ENCODE measurements around the gene WDR7.

Gene WDR7

GRCh38 chr18:57043241-57043640 lies 392.1 kb downstream of the WDR7 start:
- Histone ChIP-seq H3K36me3 (replicated peaks; ENCODE audit: low read depth, low read length) (peaks cover 3% of the 10 kb centered on the region), H3K9me3 (ENCODE audit: insufficient read depth, low read length) (no peaks in the 10 kb centered on the region), H2AFZ (ENCODE audit: low read depth, low read length) (no peak overlapping the region), H3K27ac (ENCODE audit: low read length) (no peak overlapping the region), H3K79me2 (ENCODE audit: low read length) (no peaks in the 10 kb centered on the region), H3K4me2 (ENCODE audit: low read length) (no peak overlapping the region), H4K20me1 (ENCODE audit: insufficient read depth, low read length) (no peaks in the 10 kb centered on the region), H3K27me3 (ENCODE audit: low read depth, low read length) (no peaks in the 10 kb centered on the region), H3K4me3 (ENCODE audit: low read length) (no peak overlapping the region), H3K9ac (ENCODE audit: low read length) (no peak overlapping the region), H3K4me1 (ENCODE audit: low read length) (peaks cover 5% of the 10 kb centered on the region; the same call in 1 of the 2 replicates)
- TF ChIP-seq CTCF (IDR thresholded peaks at IDR 0.05; ENCODE audit: low read depth, low read length), result no peak
- no peak for TF ChIP-seq EZH2phosphoT487 (IDR thresholded peaks at IDR 0.05; ENCODE audit: low read depth)

GRCh38 chr18:57048351-57048750 lies 397.2 kb downstream of the WDR7 start:
- Histone ChIP-seq H3K79me2 (ENCODE audit: low read length) (no peaks in the 10 kb centered on the region), H3K9me3 (ENCODE audit: insufficient read depth, low read length) (no peaks in the 10 kb centered on the region), H3K4me1 (ENCODE audit: low read length) (peaks cover 40% of the 10 kb centered on the region), H3K4me3 (ENCODE audit: low read length) (no peak overlapping the region), H3K27me3 (ENCODE audit: low read depth, low read length) (no peaks in the 10 kb centered on the region), H3K4me2 (ENCODE audit: low read length) (no peak overlapping the region), H3K36me3 (replicated peaks; ENCODE audit: low read depth, low read length) (peaks cover 3% of the 10 kb centered on the region), H4K20me1 (ENCODE audit: insufficient read depth, low read length) (no peaks in the 10 kb centered on the region), H3K9ac (ENCODE audit: low read length) (no peak overlapping the region), H2AFZ (ENCODE audit: low read depth, low read length) (no peak overlapping the region), H3K27ac (ENCODE audit: low read length) (no peak overlapping the region)
- TF ChIP-seq CTCF (IDR thresholded peaks at IDR 0.05; ENCODE audit: low read depth, low read length) (no peak), EZH2phosphoT487 (IDR thresholded peaks at IDR 0.05; ENCODE audit: low read depth) (no peak)

- Histone ChIP-seq H3K4me1 (ENCODE audit: low read length) (peaks cover 45% of the 10 kb centered on the region), H3K79me2 (ENCODE audit: low read length) (no peaks in the 10 kb centered on the region), H3K9ac (ENCODE audit: low read length) (no peak overlapping the region), H3K4me2 (ENCODE audit: low read length) (no peak overlapping the region), H3K36me3 (replicated peaks; ENCODE audit: low read depth, low read length) (peaks cover 6% of the 10 kb centered on the region), H2AFZ (ENCODE audit: low read depth, low read length) (no peak overlapping the region), H3K4me3 (ENCODE audit: low read length) (no peak overlapping the region), H3K9me3 (ENCODE audit: insufficient read depth, low read length) (peaks cover 2% of the 10 kb centered on the region; the same call in 1 of the 2 replicates), H3K27me3 (ENCODE audit: low read depth, low read length) (no peaks in the 10 kb centered on the region), H4K20me1 (ENCODE audit: insufficient read depth, low read length) (no peaks in the 10 kb centered on the region), H3K27ac (ENCODE audit: low read length) (no peak overlapping the region)
- no peak for TF ChIP-seq CTCF (IDR thresholded peaks at IDR 0.05; ENCODE audit: low read depth, low read length)
- no peak for TF ChIP-seq EZH2phosphoT487 (IDR thresholded peaks at IDR 0.05; ENCODE audit: low read depth)
Measured at GRCh38 chr18:57048859-57049258, 397.7 kb downstream of the WDR7 start.

GRCh38 chr18:57050310-57050949 lies 399.3 kb downstream of the WDR7 start:
- no peaks in the 10 kb centered on the region for H4K20me1 ChIP-seq (ENCODE audit: insufficient read depth, low read length)
- H3K27me3 ChIP-seq (ENCODE audit: low read depth, low read length), result no peaks in the 10 kb centered on the region
- peaks cover 61% of the 10 kb centered on the region for H3K4me1 ChIP-seq (ENCODE audit: low read length)
- no peak overlapping the region for H3K4me3 ChIP-seq (ENCODE audit: low read length)
- peaks cover 17% of the 10 kb centered on the region for H3K9me3 ChIP-seq (ENCODE audit: insufficient read depth, low read length)
- TF ChIP-seq EZH2phosphoT487 (IDR thresholded peaks at IDR 0.05; ENCODE audit: low read depth) (no peak), CTCF (IDR thresholded peaks at IDR 0.05; ENCODE audit: low read depth, low read length) (no peak; the same call in none of the 2 replicates)
- H3K9ac ChIP-seq (ENCODE audit: low read length), result peak overlapping the region; percentile 73
- peaks cover 22% of the 10 kb centered on the region for H3K36me3 ChIP-seq (replicated peaks; ENCODE audit: low read depth, low read length)
- H3K4me2 ChIP-seq (ENCODE audit: low read length), result peak overlapping the region; percentile 54
- peak overlapping the region; percentile 42 for H2AFZ ChIP-seq (ENCODE audit: low read depth, low read length)
- H3K79me2 ChIP-seq (ENCODE audit: low read length), result no peaks in the 10 kb centered on the region
- H3K27ac ChIP-seq (ENCODE audit: low read length), result peak overlapping the region; percentile 88

Data from OCI-LY3 (cell line).